NAMALWA (cell line): Measurements from ENCODE around the gene PFN1.
A peak's percentile ranks its signal among the peaks of the same experiment; 100 is the strongest.
"Not testable (repeated sequence)": the region's sequence is repeated elsewhere in the genome, so short reads cannot be mapped to it uniquely, and the experiment has no call there.

Experiments
- DNase-seq: peaks from one replicate; pipeline ENCODE4 v3.0.0-alpha.2; 2015; ENCODE audit warnings: low spot score

PFN1 gene

DNA sequence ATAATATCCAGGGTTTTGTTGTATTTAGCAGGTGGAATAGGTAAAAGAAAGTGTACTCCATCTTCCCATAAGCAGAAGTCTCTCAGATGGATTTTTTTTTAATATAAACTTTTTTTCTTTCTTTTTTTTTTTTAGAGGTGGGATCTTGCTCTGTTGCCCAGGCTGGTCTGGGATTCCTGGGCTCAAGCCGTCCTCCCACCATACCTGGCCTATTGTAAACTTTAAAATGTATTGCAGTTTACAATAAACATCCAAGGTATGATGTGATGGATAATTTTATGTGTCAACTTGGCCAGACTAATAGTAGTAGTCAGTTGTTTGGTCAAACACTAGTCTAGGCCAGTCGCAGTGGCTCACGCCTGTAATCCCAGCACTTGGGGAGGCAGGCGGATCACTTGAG is 27.0 kb downstream of the PFN1 start:
- DNase-seq, result no peak

DNA sequence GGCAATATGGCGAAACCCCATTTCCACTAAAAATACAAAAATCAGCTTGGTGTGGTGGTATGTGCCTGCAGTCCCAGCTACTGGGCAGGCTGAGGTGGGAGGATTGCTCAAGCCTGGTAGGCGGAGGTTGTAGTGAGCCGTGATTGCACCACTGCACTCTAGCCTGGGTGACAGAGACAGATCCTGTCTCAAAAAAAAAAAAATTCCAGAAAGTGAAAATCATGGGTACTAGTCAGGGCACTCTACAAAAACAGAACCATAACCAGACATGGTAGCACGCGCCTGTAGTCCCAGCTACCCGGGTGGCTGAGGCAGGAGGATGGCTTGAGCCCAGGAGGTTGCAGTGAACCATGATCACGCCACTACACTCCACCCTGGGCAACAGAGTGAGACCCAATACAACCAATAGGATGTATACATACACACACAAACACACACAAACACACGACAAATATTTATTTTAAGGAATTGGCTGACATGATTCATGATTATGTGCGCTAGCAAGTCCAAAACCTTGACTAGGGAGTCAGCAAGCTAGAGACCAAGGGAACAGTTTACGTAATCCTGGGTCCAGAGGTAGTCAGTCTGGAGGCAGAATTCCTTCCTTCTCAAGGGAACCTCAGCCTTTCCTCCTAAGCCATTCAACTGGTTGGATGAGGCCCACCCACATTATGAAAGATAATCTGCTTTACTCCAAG is 27.8 kb downstream of the PFN1 start:
- no peak for DNase-seq

DNA sequence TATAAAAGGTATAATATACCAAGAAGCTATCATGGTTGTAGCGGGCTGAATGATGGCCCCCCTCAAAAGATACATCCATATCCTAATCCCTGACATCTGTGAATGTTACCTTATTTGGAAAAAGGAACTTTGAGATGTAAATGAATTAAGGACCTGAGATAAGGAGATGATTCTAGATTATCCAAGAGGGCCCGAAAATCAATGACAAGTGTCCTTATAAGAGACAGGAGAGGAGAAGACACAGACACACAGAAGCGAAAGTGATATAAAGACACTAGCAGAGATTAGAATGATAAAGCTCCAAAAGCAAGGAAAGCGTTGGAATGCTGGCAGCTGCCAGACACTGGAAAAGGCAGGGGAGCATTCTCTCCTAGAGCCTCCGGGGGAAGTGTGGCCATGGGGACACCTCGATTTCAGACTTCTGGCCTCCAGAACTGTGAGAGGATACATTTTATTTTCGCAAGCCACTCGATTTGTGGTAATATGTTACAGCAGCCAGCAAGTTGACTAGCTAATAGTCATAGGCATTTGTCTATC is 28.8 kb downstream of the PFN1 start:
- no peak for DNase-seq

DNA sequence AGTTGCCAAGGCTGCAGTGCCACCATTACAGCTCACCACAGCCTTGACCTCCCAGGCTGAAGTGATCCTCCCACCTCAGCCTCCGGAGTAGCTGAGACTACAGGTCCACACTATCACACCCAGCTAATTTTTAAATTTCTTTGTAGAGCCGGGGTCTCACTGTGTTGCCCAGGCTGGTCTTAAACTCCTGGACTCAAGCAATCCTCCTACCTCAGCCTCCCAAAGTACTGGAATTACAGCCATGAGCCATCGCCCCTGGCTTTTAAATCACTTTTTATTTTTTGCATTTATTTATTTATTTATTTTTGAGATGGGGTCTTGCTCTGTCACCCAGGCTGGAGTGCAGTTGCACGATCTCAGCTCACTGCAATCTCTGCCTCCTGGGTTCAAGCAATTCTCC is 33.8 kb downstream of the PFN1 start:
- DNase-seq, result not testable (repeated sequence)

DNA sequence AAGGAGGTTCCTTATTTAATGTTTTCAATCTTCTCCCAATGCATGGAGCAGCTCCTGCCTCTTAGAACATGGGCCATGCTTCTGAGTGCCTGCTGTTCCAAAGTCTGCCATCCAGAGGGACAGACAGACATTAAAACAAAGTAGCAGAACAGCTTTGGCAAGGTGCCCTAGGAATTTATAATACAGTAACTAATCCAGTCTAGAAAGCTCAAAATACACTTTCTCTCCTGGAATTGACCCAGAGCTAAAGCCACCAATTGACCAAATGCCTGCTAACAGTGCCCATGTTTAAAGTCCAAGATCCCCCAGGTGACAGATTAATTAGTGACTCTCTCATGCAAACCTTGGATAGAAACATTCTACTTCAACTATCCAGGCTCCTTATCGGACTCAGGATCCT is 34.3 kb downstream of the PFN1 start:
- DNase-seq, result no peak

DNA sequence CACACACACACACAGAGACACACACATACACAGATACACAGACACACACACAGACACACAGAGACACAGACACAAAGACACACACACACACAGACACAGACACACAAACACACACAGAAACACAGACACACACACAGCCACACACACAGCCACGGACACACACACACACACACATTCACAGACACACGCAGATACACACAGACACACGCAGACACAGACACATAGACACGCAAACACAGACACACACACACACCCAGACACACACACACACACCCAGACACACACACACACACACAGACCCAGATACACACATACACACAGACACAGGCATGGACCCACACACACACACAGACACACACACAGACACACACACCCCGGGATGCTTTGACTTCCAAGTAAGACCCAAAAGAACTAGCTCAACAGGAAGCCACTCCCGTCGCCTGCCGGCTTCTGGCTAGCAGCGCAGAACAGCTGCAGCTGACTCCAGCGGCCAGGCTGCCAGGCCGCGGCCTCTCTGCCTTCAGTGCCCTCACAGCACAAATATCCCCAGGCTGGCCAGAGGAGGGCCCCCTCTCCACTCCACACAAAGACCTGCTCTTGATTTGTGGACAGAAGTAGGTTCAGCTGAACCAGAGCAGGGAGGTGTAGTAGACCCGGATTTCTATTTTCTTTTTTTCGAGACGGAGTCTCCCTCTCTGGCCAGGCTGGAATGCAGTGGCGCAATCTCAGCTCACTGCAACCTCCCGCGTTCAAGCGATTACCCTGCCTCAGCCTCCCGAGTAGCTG is 39.4 kb downstream of the PFN1 start:
- peak; percentile 79 for DNase-seq

DNA sequence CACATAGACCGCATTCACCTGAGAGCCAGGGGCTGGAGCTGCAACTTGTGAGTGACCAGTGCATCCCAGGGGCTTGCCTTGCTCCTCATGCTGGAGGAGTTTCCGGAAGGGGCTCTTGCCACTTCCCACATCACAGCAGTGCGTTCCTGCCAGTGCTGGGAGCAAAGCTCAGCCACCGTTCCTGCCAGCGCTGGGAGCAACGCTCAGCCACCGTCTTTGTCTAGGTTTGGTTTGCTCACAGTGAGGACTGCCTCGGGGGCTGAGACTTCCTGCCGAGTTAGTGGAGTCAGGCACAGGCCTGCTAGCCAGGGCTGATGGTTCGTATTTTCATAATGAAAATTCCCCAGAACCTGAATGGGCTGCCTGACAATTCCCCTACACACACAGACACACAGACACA is 40.0 kb downstream of the PFN1 start:
- DNase-seq, result no peak

DNA sequence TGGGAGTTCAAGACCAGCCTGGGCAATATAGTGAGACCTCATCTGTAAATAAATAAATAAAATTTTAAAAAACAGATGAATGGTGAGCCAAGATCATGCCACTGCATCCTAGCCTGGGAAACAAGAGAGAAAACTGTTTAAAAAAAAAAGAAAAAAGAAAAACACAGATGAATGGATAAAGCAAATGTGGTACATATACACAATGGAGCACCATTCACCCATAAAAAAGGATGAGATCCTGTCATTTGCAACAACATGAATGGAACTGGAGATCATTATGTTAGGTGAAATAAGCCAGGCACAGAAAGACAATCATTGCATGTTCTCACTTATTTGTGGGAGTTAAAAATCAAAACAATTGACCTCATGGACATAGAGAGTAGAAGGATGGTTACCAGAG is 41.7 kb downstream of the PFN1 start:
- not testable (repeated sequence) for DNase-seq

DNA sequence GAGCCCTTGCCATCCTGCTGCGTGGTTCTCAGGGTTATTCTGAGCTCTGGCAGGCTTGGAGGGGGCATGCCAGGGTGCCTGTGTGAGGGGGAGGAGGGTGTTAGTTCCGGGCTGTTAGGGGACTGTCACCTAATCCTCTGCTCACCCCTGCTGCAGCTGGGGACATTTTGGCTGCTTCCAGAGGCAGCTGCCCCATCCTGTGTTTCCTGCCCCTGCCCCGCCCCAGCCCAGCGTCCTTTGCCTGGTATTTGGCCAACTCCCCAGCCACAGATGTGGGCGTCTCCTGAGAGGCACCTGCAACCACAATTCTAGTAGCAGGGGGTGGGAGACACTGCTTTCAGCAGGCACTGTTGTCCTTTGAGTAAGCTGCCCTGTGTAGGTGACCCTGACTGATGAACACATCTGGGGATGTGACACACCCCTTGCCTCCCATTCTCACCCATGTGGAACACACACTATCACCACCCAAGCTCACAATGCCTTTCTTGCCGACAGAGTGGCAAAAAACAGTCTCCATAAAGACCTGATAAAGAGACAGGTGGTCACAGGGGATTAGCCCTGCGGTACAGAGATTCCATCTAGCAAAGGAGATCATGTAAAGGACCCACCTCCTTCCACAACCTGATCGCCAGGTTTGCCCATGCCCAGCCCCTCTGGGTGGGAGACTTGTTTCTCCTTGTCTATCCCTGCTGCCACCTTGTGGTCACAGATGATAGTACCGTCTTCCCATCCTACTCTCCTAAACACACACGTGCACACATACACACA is 45.1 kb downstream of the PFN1 start, which contains the start of gene CHRNE:
Gene CHRNE (minus strand): TSS at position 48 of the 768 bp plus-strand sequence. CDS start 35 bp downstream, at position 13.
- peak; percentile 72 for DNase-seq

DNA sequence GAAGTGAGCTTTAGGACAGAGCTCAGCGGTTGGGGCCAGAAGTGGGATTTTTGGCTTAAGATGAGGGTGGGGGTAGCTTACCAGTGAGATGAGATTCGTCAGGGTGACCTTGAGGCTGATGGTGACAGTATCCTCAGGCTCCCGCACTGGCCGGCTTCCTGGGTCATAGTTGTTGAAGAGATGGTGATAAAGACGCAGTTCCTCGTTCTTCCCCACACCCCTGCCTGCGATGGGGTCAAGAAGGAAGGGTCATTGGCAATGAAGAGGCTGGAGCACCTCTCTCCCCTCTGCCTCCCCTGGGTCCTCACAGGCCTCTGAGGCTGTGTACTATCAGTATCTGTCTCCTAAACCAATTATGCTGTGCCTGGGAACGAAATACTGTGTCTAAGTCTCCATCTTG is 45.8 kb downstream of the PFN1 start:
- DNase-seq, result no peak

DNA sequence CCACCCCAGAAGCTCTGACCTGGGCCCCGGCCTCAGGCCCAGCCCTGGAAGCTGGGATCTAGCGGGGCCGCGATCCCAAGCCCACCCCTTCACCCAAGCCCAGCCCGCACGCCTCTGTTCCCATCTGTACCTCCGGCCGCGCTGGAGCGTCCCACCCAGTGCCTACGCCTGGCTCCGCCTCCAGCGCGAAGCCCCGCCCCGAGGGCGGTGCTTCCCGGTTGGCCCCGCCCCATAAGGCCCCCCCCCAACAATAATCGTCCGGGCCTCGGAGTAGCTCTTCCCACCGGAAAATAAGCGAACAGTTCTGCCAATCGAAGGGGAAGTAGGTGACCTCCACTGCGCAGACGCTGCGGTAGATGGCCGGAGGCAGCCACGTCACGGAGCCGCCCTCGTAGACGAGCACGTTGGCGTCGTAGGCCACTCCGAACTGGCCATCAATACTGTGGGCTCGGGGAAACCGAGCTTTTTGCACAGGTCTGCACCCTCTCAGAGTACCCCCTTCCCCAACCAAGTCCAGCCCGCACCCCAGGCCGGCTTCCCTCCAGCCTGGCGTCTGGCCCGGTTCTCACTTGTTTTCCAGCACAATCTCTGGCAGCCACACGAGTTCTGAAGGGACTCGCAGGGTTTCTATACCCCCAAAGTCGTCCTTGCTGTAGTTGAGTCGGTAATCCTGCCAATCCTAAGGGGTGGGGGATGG is 46.5 kb downstream of the PFN1 start:
- no peak for DNase-seq

DNA sequence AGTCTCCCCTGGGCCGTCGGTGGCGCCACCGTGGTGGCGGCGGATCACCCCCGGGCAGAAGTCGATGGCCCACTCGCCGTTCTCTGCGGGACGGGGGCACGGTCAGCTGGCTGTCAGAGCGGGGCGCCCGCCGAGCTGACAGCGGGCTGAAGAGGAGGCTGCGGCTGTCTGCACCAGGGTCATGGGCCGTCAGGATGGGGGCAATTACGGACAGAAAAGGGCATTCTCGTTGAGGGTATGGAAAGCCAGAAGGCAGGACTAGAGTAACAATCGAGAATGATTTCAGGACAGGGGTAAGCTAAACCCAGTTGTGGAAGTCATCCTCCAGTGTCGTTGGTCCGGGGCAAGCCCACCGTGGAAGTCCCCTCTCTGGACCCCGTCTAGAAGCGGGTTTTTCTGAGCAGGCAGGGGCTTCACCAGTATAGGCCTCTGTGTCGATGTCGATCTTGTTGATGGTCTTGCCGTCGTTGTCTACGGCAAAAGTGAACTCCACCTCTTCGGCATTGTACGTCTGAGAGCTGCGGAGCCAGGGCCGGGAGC is 47.2 kb downstream of the PFN1 start:
- DNase-seq, result no peak

DNA sequence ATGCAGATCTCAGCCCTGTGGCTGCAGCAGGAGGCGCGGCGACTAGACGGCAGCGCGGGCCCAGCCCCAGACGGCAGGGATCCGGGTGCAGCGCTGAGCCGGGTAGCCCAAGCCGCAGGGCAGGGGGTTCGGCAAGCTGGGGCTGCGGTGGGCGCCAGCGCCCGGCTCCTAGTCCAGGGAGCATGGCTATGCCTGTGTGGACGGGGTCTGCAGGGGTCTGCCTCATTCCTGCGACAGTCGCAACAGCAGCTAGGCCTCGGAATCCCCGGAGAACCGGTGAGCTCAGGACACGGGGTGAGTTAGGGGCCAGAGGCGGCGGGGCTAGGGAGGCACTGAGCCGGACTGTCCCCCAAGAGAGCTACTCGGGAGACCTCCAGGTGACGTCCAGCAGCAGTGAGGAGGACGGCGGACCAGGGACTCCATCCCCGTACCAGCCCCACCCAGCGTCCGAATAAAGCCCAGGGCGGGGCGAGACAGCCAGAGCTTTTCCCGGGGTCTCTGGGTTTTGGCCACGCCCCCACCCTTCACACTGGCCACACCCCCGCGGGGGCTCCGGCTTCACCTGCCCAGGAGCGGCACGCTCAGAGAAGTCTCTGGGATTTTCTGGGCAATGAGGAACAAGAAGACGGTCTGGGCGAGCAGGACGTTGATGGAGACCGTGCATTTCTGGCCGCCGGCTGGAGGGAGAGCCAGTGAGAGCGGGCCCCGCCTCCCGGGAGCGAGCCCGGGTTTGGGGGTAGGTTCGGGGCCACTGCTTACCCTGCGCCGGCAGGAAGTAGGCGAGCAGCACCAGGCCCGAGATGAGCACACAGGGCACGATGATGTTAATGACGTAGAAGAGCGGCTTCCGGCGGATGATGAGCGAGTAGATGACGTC is 47.9 kb downstream of the PFN1 start:
- DNase-seq, result no peak

DNA sequence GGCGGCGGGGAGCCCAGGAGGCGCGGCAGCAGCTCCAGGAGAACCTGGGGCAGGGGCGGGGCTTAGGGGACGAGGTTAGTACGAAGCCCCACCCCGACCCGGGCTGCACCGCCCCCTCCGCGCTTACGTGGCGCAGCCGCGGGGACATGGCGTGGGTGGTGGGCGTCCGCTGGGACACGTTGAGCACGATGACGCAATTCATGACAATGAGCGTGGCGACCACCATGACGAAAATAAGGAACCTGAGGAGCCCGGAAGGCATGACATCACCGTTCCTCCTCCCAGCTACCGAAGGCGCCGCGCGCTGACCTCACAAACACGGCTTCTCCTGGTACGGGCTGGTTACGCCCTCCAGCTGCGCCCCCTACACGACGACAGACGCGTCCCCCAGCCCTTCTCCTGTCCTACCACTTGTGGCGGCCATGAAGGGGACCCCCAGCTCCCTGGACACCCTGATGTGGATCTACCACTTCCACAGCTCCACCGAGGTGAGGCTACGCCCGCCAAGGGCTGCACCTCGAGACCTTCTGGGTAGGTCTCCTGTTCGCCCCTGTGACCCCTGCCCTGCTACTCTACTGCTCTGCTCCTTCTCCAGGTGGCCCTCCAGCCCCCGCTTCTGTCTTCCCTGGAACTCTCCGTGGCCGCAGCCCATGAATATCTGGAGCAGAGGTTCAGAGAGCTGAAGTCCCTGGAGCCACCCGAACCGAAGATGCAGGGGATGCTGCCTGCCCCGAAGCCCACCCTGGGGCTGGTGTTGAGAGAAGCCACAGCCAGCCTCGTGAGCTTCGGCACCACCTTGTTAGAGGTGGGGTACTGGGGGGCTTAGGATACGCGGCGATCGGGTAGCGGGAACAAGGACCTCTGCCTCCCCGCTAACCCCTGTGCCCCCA is 48.7 kb downstream of the PFN1 start, which contains the start of gene C17orf107:
Gene C17orf107 (plus strand): TSS at position 196 of the 890 bp plus-strand sequence. CDS start 227 bp downstream, at position 423.
- DNase-seq, result no peak

DNA sequence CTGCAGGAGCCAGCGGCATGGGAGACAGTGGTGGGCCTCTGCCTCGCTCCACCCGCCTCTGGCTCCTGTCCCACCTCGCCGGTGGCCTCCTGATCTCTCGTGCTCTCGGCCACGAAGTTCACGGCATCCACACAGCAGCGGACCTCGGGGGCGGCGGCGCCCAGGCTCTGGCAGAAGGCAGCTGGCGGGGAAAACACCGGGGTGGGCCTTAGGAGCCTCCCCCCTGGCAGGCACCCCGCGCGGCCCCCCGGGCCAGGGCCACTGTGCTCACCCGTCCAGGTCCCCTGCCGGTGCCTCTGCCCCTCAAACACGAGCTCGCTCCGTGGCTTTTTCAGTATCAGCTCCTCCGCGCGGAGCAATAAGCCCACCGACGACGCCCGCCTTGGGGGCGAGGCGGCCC is 49.4 kb downstream of the PFN1 start:
- DNase-seq, result no peak

DNA sequence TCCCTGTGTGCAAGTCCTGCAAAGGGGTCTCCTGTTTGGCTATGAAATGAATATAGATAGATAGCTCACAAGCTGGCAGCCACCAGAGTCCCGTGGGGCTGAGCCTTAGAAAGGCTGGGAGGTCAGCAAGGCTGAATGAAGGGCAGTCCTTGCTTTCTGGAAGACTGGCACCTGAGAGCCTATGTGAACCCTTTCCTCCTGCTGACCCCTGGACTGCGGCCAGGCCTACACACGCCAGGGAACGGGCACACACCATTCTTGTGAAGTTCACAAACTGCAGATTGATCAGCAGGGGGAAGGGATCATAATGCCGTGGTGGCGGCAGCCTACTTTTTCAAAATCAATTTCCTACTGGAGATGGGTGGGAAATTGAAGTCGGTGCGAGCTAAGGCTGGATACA is 50.0 kb downstream of the PFN1 start:
- no peak for DNase-seq

DNA sequence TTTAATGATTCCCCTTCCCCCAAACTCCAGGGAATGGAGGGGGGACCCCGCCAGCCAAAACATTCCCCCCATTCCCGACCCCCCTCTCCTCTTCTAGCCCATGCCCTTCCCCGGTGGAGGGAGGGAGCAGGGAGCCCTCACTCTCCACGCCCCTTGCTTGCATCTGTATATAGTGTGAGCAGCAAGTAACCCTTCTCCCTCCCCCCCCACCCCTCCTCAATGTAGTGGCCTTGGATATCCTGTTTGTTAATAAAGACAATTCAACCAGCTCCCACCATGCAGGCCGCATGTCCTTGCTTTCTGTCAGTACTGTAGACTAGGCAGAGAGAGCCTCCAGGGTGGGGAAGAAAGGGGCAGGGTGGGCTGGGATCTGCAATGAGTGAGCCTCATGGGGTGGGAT is 50.5 kb downstream of the PFN1 start:
- no peak for DNase-seq

DNA sequence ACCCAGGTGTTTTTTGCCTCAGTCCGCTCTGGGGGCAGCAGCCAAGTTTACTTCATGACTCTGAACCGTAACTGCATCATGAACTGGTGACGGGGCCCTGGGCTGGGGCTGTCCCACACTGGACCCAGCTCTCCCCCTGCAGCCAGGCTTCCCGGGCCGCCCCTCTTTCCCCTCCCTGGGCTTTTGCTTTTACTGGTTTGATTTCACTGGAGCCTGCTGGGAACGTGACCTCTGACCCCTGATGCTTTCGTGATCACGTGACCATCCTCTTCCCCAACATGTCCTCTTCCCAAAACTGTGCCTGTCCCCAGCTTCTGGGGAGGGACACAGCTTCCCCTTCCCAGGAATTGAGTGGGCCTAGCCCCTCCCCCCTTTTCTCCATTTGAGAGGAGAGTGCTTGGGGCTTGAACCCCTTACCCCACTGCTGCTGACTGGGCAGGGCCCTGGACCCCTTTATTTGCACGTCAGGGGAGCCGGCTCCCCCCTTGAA is 51.1 kb downstream of the PFN1 start:
- DNase-seq, result no peak
